Fibroblast of mammary gland (primary cell): Measurements from ENCODE around the gene DOCK4.
"Not testable (repeated sequence)": the region's sequence is repeated elsewhere in the genome, so short reads cannot be mapped to it uniquely, and the experiment has no call there.

Experiments used
- DNase-seq: peaks from one replicate; pipeline ENCODE4 v3.0.0-alpha.2; 2010; ENCODE audit warnings: low read depth
- H3K4me3 ChIP-seq: 2 replicates; pipeline ENCODE4 v1.5.1; 2011; ENCODE audit warnings: low read depth, mild to moderate bottlenecking, low read length, moderate library complexity; ENCODE audit not compliant: control insufficient read depth
- CTCF ChIP-seq: conservative IDR thresholded peaks from 2 replicates; pipeline ENCODE4 v1.5.1; 2011; ENCODE audit warnings: low read depth, low read length, inconsistent platforms; ENCODE audit not compliant: control insufficient read depth, insufficient read depth

DOCK4 gene

GRCh38 chr7:112206238-112206990, at the start of gene DOCK4, which contains the start of gene ZNF277:
TSS of gene DOCK4 (minus strand) at chr7:112206399. CDS start at chr7:112206138, 261 bp downstream.
TSS of gene ZNF277 (plus strand) at chr7:112206695. CDS start at chr7:112206717, 22 bp downstream.
- DNase-seq: peak; percentile 98
- TF ChIP-seq CTCF: no peak
- H3K4me3 ChIP-seq: peak within 1 kb of the TSS; percentile 97

- TF ChIP-seq CTCF: no peak
- DNase-seq: no peak
- H3K4me3 ChIP-seq: no peak overlapping the region
Observed at GRCh38 chr7:112255388-112255720, 49.2 kb upstream of the DOCK4 start.

- DNase-seq: no peak
Observed at GRCh38 chr7:112254709-112255387, 48.6 kb upstream of the DOCK4 start.

GRCh38 chr7:112254156-112254555, 48.0 kb upstream of the DOCK4 start:
- no peak for TF ChIP-seq CTCF
- no peak for DNase-seq
- no peak overlapping the region for H3K4me3 ChIP-seq

More at GRCh38 chr7:112254709-112255387, 48.6 kb upstream of the DOCK4 start:
- TF ChIP-seq CTCF: no peak
- H3K4me3 ChIP-seq: no peak overlapping the region

- H3K4me3 ChIP-seq: no peak overlapping the region
- no peak for DNase-seq
- TF ChIP-seq CTCF: no peak
Observed at GRCh38 chr7:112252691-112253090, 46.5 kb upstream of the DOCK4 start.

- no peak for TF ChIP-seq CTCF
Observed at GRCh38 chr7:112252141-112252540, 45.9 kb upstream of the DOCK4 start.

GRCh38 chr7:112249967-112250366, 43.8 kb upstream of the DOCK4 start:
- H3K4me3 ChIP-seq, DNase-seq: not testable (repeated sequence)

More at GRCh38 chr7:112252141-112252540, 45.9 kb upstream of the DOCK4 start:
- DNase-seq: no peak
- no peak overlapping the region for H3K4me3 ChIP-seq
